SKM-1 (cell line): ENCODE data around the gene VAMP3.

Experiments used
- DNase-seq: peaks from one replicate; lab custom pipeline; 2025; ENCODE audit not compliant: unreplicated experiment; lab: John Stamatoyannopoulos, UW

Gene VAMP3

GRCh38 chr1:7770997-7771822 lies at the start of gene VAMP3:
TSS of gene VAMP3 (plus strand) at chr1:7771296. CDS start at chr1:7771384, 88 bp downstream.
- peak; percentile 47 for DNase-seq

GRCh38 chr1:7721940-7722669 lies 49.0 kb upstream of the VAMP3 start:
- no peak for DNase-seq

- DNase-seq = no peak
Observed at GRCh38 chr1:7722670-7723012, 48.5 kb upstream of the VAMP3 start.

- DNase-seq = no peak
Observed at GRCh38 chr1:7726623-7727022, 44.5 kb upstream of the VAMP3 start.

- DNase-seq = no peak
Observed at GRCh38 chr1:7727809-7728471, 43.2 kb upstream of the VAMP3 start.

- DNase-seq = no peak
Observed at GRCh38 chr1:7729761-7730160, 41.3 kb upstream of the VAMP3 start.

- DNase-seq = no peak
Observed at GRCh38 chr1:7732331-7732730, 38.8 kb upstream of the VAMP3 start.

- no peak for DNase-seq
Observed at GRCh38 chr1:7733276-7733675, 37.8 kb upstream of the VAMP3 start.

GRCh38 chr1:7738044-7738443 lies 33.1 kb upstream of the VAMP3 start:
- DNase-seq = no peak

- no peak for DNase-seq
Observed at GRCh38 chr1:7743346-7743745, 27.8 kb upstream of the VAMP3 start.

- no peak for DNase-seq
Observed at GRCh38 chr1:7744882-7745281, 26.2 kb upstream of the VAMP3 start.

GRCh38 chr1:7745783-7746182 lies 25.3 kb upstream of the VAMP3 start:
- DNase-seq = no peak

- no peak for DNase-seq
Observed at GRCh38 chr1:7747605-7748004, 23.5 kb upstream of the VAMP3 start.

GRCh38 chr1:7749126-7749525 lies 22.0 kb upstream of the VAMP3 start:
- DNase-seq = no peak

- DNase-seq = no peak
Observed at GRCh38 chr1:7751174-7751573, 19.9 kb upstream of the VAMP3 start.

- no peak for DNase-seq
Observed at GRCh38 chr1:7752512-7753417, 18.3 kb upstream of the VAMP3 start.

GRCh38 chr1:7753641-7754040 lies 17.5 kb upstream of the VAMP3 start:
- DNase-seq = no peak

GRCh38 chr1:7754234-7754633 lies 16.9 kb upstream of the VAMP3 start:
- no peak for DNase-seq

- DNase-seq = no peak
Observed at GRCh38 chr1:7755448-7755847, 15.6 kb upstream of the VAMP3 start.

- DNase-seq = no peak
Observed at GRCh38 chr1:7760245-7760644, 10.9 kb upstream of the VAMP3 start.

GRCh38 chr1:7761103-7761502 lies 10.0 kb upstream of the VAMP3 start:
- DNase-seq = no peak
